Mucosa of rectum (tissue), 2 donors: ENCODE results near the gene SNRPA1.
"Not testable (repeated sequence)": the region's sequence is repeated elsewhere in the genome, so short reads cannot be mapped to it uniquely, and the experiment has no call there.

Experiments
- H3K27ac ChIP-seq, 2 donors: one replicate each; pipeline ENCODE4 v1.7.0; 2013; ENCODE audit warnings: inconsistent platforms in 2 of 2, low read depth in 2 of 2, low read length in 2 of 2
- H3K27me3 ChIP-seq, 2 donors: one replicate each; pipeline ENCODE4 v1.7.0; 2013; ENCODE audit warnings: low read length in 2 of 2; ENCODE audit not compliant: control insufficient read depth in 2 of 2, insufficient read depth in 2 of 2
- H3K36me3 ChIP-seq, 2 donors: one replicate each; pipeline ENCODE4 v1.7.0; 2013; ENCODE audit warnings: low read length in 2 of 2; ENCODE audit not compliant: control insufficient read depth in 2 of 2, insufficient read depth in 2 of 2
- H3K4me1 ChIP-seq, 2 donors: one replicate each; pipeline ENCODE4 v1.7.0; 2013; ENCODE audit warnings: low read length in 2 of 2, mild to moderate bottlenecking in 1 of 2; ENCODE audit not compliant: control insufficient read depth in 2 of 2, insufficient read depth in 2 of 2
- H3K4me3 ChIP-seq, 2 donors: one replicate each; pipeline ENCODE4 v1.7.0; 2013; ENCODE audit warnings: low read length in 2 of 2
- H3K9ac ChIP-seq, 2 donors: one replicate each; pipeline ENCODE4 v1.7.0; 2013; ENCODE audit warnings: low read length in 2 of 2, low read depth in 1 of 2, mild to moderate bottlenecking in 1 of 2
- H3K9me3 ChIP-seq, 2 donors: one replicate each; pipeline ENCODE4 v1.7.0; 2013; ENCODE audit warnings: low read length in 2 of 2; ENCODE audit not compliant: control insufficient read depth in 2 of 2
- donor health status: healthy.
- donor health status: Normal muscosa, but diverticular disease.

SNRPA1 gene

GRCh38 chr15:101295607-101296161 is 636 bp upstream of the SNRPA1 start:
- H3K9ac ChIP-seq, result peak overlapping the region; percentile 85 to 90
- H3K36me3 ChIP-seq, result peaks cover 7 to 8% of the 10 kb centered on the region in 2 donors
- no peaks in the 10 kb centered on the region for H3K9me3 ChIP-seq
- peak overlapping the region; percentile 87 to 95 for H3K27ac ChIP-seq
- peak overlapping the region; percentile 92 to 96 for H3K4me3 ChIP-seq
- H3K27me3 ChIP-seq, result no peaks in the 10 kb centered on the region
- H3K4me1 ChIP-seq, result peaks cover 11 to 28% of the 10 kb centered on the region in 2 donors

DNA sequence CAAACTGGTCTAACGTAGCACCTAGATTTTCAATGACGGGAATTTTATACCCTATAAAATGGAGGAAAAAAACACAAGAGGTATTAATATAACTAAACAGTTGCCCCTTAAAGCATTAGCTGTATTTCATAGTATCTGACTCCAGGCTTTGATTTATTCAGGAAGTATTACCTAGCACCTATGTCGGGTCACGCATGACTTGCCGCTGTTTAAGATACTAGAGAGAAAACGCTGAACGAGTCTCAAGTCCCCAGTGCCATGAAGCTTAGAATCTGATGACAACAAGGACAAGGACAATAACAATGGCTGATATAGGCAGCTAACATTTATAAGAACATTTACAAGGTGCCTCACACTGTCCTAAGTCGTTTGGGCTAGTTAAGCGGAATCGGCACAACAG is 1.9 kb downstream of the SNRPA1 start:
- H3K9ac ChIP-seq, result no peak overlapping the region
- H3K4me1 ChIP-seq, result peaks cover 11 to 30% of the 10 kb centered on the region in 2 donors
- H3K4me3 ChIP-seq, result peak overlapping the region; percentile 5 to 92
- H3K36me3 ChIP-seq, result peaks cover 7 to 12% of the 10 kb centered on the region in 2 donors
- no peaks in the 10 kb centered on the region for H3K9me3 ChIP-seq
- H3K27me3 ChIP-seq, result no peaks in the 10 kb centered on the region
- no peak overlapping the region for H3K27ac ChIP-seq

- no peak overlapping the region for H3K9ac ChIP-seq
- H3K36me3 ChIP-seq, result peaks cover 40% of the 10 kb centered on the region in 2 donors
- H3K27me3 ChIP-seq, result no peaks in the 10 kb centered on the region
- H3K27ac ChIP-seq, result no peak overlapping the region
- H3K4me1 ChIP-seq, result peaks cover 7 to 15% of the 10 kb centered on the region in 2 donors
- H3K9me3 ChIP-seq, result no peaks in the 10 kb centered on the region
- no peak overlapping the region for H3K4me3 ChIP-seq
Observed at GRCh38 chr15:101288905-101289513, 6.0 kb downstream of the SNRPA1 start.

GRCh38 chr15:101287342-101287741 is 7.7 kb downstream of the SNRPA1 start:
- H3K27ac ChIP-seq, H3K9me3 ChIP-seq, H3K4me3 ChIP-seq, H3K27me3 ChIP-seq, H3K4me1 ChIP-seq, H3K9ac ChIP-seq: not testable (repeated sequence)
- peaks cover 49 to 52% of the 10 kb centered on the region in 2 donors for H3K36me3 ChIP-seq

- H3K36me3 ChIP-seq, result peaks cover 49 to 53% of the 10 kb centered on the region in 2 donors
- peaks cover 0 to 2% of the 10 kb centered on the region in 2 donors for H3K4me1 ChIP-seq
- H3K9me3 ChIP-seq, result no peaks in the 10 kb centered on the region
- H3K27ac ChIP-seq, result no peak overlapping the region
- H3K27me3 ChIP-seq, result no peaks in the 10 kb centered on the region
- H3K4me3 ChIP-seq, result no peak overlapping the region
- H3K9ac ChIP-seq, result no peak overlapping the region
Observed at GRCh38 chr15:101286471-101287114, 8.5 kb downstream of the SNRPA1 start.

DNA sequence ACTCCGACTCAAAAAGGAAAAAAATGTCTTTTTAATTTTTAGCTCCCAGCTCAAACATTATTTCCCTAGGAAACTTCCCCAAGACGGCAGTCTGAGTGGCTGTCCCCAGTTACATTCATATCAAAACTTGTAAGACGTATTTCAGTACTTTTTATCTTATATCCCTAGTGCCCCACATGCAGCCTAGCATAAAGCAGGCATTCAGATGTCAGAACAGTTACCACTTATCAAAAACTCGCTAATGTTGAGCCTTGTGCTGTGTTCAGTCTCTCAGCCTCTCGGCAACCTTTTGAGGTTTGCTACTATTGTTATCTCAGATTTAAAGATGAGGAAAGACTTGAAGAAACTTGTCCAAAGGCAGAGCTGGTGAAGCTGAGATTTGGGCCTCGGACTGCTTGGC is 11.1 kb downstream of the SNRPA1 start:
- Histone ChIP-seq H3K4me3 (no peak overlapping the region), H3K9ac (no peak overlapping the region), H3K36me3 (peaks cover 58 to 62% of the 10 kb centered on the region in 2 donors), H3K27me3 (no peaks in the 10 kb centered on the region), H3K27ac (no peak overlapping the region), H3K4me1 (peaks cover 5 to 16% of the 10 kb centered on the region in 2 donors), H3K9me3 (no peaks in the 10 kb centered on the region)

DNA sequence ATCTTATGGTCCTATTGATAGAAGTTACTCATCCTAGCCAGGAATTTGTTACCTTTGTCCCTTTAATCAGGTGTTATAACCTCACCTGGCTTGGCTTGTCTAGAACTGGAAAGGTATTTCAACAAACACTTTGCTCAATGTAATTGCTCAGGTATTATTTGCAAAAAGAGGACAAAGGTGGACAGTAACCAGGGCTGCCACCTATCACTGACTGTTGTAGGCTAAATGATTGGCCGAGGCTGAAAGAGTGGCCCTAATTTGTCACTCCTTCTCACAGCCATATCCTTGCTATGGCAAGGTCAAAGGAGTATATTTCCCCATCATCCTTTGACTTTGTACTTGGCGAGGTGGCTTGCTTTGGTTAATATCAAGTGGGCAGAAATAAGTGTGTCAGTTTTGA is 15.0 kb downstream of the SNRPA1 start:
- Histone ChIP-seq H3K27ac (peak overlapping the region; percentile 49 to 81), H3K9me3 (no peaks in the 10 kb centered on the region), H3K9ac (no peak overlapping the region), H3K27me3 (no peaks in the 10 kb centered on the region), H3K4me3 (no peak overlapping the region), H3K36me3 (peaks cover 38 to 46% of the 10 kb centered on the region in 2 donors), H3K4me1 (peaks cover 22 to 29% of the 10 kb centered on the region in 2 donors)

DNA sequence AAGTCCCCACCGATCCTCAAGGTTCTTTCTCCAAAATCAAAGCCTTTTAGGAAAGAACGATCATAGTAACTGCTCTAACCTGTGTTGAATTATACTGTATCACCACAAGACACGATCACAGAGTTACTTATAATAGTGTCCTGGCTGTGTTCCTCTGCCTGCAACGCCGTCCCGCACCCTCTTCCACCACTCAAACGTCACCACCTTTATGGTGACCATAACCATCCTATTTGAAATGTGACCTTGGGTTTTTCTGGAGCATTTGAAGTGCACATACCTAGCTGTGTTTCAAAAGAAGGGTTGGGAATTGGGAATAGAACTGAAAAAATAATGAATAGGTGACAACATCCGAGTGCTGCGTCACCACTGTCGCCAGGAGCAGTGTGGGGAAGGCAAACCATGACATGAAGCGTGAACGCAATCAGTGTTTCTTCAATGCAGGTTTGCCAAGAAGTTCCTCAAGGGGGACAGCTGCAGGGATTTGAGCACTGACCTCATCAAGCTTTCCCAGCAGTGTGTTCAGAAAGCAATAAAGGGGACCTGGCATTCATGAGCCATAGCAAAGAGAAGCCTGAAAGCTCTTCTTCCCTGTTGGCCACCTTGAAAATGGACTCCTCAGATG is 17.0 kb downstream of the SNRPA1 start:
- Histone ChIP-seq H3K27ac (peak overlapping the region; percentile 95 to 97), H3K4me3 (peak overlapping the region; percentile 78 to 83)

DNA sequence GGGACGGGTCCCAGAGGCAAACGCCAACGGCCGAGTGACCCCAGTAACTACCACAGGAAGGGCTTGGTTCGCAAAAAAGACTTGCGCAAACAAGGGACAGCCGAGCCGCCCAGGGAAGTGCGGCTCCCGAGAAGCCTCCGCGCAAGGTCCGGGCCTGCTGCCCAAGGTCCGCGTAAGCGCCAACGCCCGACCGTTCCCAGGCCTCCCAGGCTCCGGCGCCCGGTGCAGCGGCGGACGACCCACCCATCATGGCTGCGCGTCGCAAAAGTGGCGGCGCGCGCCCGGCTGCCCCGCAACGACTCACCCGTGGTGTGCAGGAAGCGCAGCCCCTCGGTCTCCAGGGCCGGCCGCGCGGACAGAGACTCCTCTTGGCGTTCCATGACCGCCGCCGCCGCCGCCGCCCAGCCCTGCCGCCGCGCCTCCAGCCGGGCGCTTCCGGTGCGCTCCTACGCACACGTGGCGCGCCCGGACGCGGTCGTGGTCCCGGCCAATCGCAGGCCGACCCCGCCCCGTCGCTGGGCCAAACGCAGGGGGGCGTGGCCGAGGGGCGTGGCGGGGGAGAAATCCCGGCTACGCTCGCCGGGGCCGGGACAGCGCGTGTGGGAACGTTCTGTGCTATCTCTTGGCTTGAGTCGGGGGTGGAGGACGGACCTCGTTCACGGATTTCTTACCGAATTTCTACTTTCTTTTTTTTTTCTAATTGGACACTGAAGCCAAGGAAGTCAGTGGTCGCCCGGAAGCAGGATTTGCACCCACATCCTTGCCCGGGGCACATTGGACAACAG is 17.8 kb downstream of the SNRPA1 start, which contains the start of gene SELENOS:
Gene SELENOS, minus strand, starts transcription at position 448 of the 785 bp plus-strand sequence. Its CDS starts 68 bp downstream, at position 380.
- Histone ChIP-seq H3K9me3 (no peaks in the 10 kb centered on the region), H3K36me3 (peaks cover 47 to 53% of the 10 kb centered on the region in 2 donors), H3K27me3 (no peaks in the 10 kb centered on the region), H3K4me1 (peaks cover 22 to 29% of the 10 kb centered on the region in 2 donors), H3K27ac (peak within 1 kb of the TSS; percentile 95 to 97), H3K9ac (peak within 1 kb of the TSS; percentile 89 to 98), H3K4me3 (peak within 1 kb of the TSS; percentile 78 to 98)

More for the DNA sequence above, 17.0 kb downstream of the SNRPA1 start:
- Histone ChIP-seq H3K9me3 (no peaks in the 10 kb centered on the region), H3K9ac (peak overlapping the region; percentile 66 to 89), H3K27me3 (no peaks in the 10 kb centered on the region), H3K4me1 (peaks cover 22 to 29% of the 10 kb centered on the region in 2 donors), H3K36me3 (peaks cover 48 to 53% of the 10 kb centered on the region in 2 donors)
